ENCODE results near the gene SMG6. TPM values are rescaled to one million over a fixed set of nuclear protein-coding genes. Genes with fewer than 3 reads are reported as not detected.

SMG6 gene
- total RNA-seq, 1 experiment from 2014 or later: 36.1 TPM

DNA sequence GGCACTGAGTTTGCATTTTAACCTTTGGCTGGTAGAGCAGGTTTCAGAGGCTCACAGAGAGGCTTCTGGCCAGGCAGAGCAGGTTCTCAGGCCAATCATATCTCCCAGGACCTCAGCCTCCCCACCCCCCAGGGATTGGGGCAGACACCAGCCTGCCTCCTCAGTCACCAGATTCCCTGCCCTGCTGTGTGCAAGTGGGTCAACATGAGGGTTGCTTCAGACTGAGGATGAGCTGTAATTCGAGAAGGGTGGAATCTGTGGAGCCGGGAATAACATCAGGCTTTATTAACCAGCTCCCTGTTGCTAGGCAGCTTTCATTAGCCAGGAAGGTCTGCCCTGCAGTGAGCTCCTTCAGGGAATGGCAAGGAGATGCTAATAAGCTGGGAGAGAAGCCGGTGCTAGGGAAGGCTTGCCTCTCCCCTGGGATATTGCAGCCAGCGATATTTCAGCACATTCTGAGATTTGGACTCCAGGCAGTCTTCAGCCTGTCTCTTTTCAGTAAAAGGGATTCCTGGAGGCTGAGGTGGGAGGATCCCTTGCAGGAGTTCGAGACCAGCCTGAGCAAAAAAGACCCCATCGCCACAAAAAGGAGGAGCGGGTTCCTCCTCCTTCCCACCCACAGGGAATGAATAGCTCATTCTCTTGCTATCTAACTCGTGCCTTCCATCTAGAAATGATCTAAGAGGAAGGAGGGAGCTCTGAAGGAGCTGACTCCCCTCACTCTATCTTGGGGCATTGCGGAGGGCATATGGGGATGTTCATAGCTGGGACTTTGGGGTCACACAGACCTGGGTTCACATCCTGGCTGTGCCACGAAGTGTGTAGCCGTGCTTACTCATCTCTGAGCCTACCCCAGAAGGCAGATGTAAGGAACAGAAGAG lies 44.5 kb upstream of the SMG6 start:
- H3K4me1 ChIP-seq (ENCODE audit: insufficient read depth, low read length, poor library complexity, severe bottlenecking): peaks cover 14% of the 10 kb centered on the region
- no TSS peak for BruUV-seq (replicated peaks)
- ChIA-PET POLR2A (ENCODE audit: low non-redundant PET) (interaction anchor here (0.7 kb wide), 1 partner anchor 12 kb away, joined by 3 read pairs; the partner anchor contains the start of gene TSR1), CTCF (no interaction called here)
- peaks cover 3% of the 10 kb centered on the region for H3K36me3 ChIP-seq (ENCODE audit: insufficient read depth, low read length, poor library complexity, severe bottlenecking)
- intact Hi-C loops (cut with micrococcal nuclease; ENCODE audit: unreplicated experiment): no loop called here
- H3K4me3 ChIP-seq (ENCODE audit: low read depth, low read length, poor library complexity, severe bottlenecking): no peak overlapping the region
- no peaks in the 10 kb centered on the region for H3K9me3 ChIP-seq (ENCODE audit: low read depth, low read length, poor library complexity, severe bottlenecking)
- TF ChIP-seq EZH2 (IDR thresholded peaks at IDR 0.05; ENCODE audit: borderline replicate concordance, low read depth, low read length, poor library complexity, severe bottlenecking): no peak
- TF ChIP-seq, protein P1, sequence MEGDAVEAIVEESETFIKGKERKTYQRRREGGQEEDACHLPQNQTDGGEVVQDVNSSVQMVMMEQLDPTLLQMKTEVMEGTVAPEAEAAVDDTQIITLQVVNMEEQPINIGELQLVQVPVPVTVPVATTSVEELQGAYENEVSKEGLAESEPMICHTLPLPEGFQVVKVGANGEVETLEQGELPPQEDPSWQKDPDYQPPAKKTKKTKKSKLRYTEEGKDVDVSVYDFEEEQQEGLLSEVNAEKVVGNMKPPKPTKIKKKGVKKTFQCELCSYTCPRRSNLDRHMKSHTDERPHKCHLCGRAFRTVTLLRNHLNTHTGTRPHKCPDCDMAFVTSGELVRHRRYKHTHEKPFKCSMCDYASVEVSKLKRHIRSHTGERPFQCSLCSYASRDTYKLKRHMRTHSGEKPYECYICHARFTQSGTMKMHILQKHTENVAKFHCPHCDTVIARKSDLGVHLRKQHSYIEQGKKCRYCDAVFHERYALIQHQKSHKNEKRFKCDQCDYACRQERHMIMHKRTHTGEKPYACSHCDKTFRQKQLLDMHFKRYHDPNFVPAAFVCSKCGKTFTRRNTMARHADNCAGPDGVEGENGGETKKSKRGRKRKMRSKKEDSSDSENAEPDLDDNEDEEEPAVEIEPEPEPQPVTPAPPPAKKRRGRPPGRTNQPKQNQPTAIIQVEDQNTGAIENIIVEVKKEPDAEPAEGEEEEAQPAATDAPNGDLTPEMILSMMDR (conservative IDR thresholded peaks at IDR 0.05; ENCODE audit: low read depth, low read length): no peak
- no peaks in the 10 kb centered on the region for H3K27me3 ChIP-seq (replicated peaks; ENCODE audit: insufficient read depth, low read depth, low read length, poor library complexity)
- peak; percentile 64 for DNase-seq (ENCODE audit: low spot score)
- H3K27ac ChIP-seq (ENCODE audit: low read depth, low read length, poor library complexity, severe bottlenecking): no peak overlapping the region

DNA sequence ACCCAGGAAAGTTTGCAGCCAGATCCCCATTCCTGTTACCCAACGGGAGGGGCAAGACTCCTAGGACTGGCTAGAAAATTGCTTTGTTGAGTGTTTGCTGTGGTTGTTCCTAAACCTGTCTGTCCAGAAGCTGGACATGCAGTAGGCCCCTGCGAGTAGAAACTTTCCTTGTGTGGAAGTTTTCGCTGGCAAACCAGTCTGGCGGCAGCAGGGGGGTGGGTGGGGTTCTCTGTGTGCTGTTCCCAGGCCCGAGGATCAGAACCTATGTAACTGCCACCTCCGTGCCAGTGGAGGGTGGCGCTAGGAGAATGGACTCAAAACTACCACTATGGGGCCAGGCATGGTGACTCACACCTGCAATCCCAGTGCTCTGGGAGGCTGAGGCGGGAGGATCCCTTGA lies 42.9 kb upstream of the SMG6 start:
- no peaks in the 10 kb centered on the region for H3K9me3 ChIP-seq (ENCODE audit: low read depth, low read length, poor library complexity, severe bottlenecking)
- H3K36me3 ChIP-seq (ENCODE audit: insufficient read depth, low read length, poor library complexity, severe bottlenecking): peaks cover 3% of the 10 kb centered on the region
- intact Hi-C loops (cut with micrococcal nuclease; ENCODE audit: unreplicated experiment): no loop called here
- BruUV-seq (replicated peaks): no TSS peak
- no peak overlapping the region for H3K27ac ChIP-seq (ENCODE audit: low read depth, low read length, poor library complexity, severe bottlenecking)
- no peak for DNase-seq (ENCODE audit: low spot score)
- TF ChIP-seq, protein P1 (conservative IDR thresholded peaks at IDR 0.05; ENCODE audit: low read depth, low read length): no peak
- no peak for TF ChIP-seq EZH2 (IDR thresholded peaks at IDR 0.05; ENCODE audit: borderline replicate concordance, low read depth, low read length, poor library complexity, severe bottlenecking)
- H3K27me3 ChIP-seq (replicated peaks; ENCODE audit: insufficient read depth, low read depth, low read length, poor library complexity): no peaks in the 10 kb centered on the region
- ChIA-PET CTCF (no interaction called here), POLR2A (ENCODE audit: low non-redundant PET) (no interaction called here)
- H3K4me3 ChIP-seq (ENCODE audit: low read depth, low read length, poor library complexity, severe bottlenecking): no peak overlapping the region
- peaks cover 14% of the 10 kb centered on the region for H3K4me1 ChIP-seq (ENCODE audit: insufficient read depth, low read length, poor library complexity, severe bottlenecking)

DNA sequence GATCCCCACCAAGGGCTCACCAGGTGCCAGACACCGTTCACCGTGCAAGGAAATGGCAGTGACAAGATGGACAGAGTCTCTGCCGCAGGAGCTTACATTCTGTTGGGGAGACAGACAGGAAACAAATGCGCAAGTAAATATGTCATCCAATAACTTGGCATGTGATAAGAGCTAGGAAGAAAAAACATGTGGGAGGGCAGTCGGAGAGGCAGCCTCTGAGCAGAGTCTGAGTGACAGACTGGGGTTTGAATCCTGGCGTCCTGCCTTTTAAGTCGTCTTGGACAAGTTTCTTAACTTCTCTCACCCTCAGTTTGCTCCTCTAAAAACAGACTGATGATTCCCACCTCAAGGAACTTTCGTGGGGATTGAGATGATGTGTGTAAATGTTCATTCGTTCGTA lies 40.9 kb upstream of the SMG6 start:
- H3K4me1 ChIP-seq (ENCODE audit: insufficient read depth, low read length, poor library complexity, severe bottlenecking): peaks cover 14% of the 10 kb centered on the region
- intact Hi-C loops (cut with micrococcal nuclease; ENCODE audit: unreplicated experiment): no loop called here
- TF ChIP-seq EZH2 (IDR thresholded peaks at IDR 0.05; ENCODE audit: borderline replicate concordance, low read depth, low read length, poor library complexity, severe bottlenecking): no peak
- TF ChIP-seq, protein P1 (conservative IDR thresholded peaks at IDR 0.05; ENCODE audit: low read depth, low read length): no peak
- DNase-seq (ENCODE audit: low spot score): no peak
- peaks cover 3% of the 10 kb centered on the region for H3K36me3 ChIP-seq (ENCODE audit: insufficient read depth, low read length, poor library complexity, severe bottlenecking)
- H3K27me3 ChIP-seq (replicated peaks; ENCODE audit: insufficient read depth, low read depth, low read length, poor library complexity): no peaks in the 10 kb centered on the region
- no TSS peak for BruUV-seq (replicated peaks)
- no peaks in the 10 kb centered on the region for H3K9me3 ChIP-seq (ENCODE audit: low read depth, low read length, poor library complexity, severe bottlenecking)
- no peak overlapping the region for H3K27ac ChIP-seq (ENCODE audit: low read depth, low read length, poor library complexity, severe bottlenecking)
- ChIA-PET POLR2A (ENCODE audit: low non-redundant PET) (no interaction called here), CTCF (no interaction called here)
- H3K4me3 ChIP-seq (ENCODE audit: low read depth, low read length, poor library complexity, severe bottlenecking): no peak overlapping the region
